PC-3 (cell line): ENCODE data around the gene LIMK1. TPM values are rescaled to one million over a fixed set of nuclear protein-coding genes. Genes with fewer than 3 reads are reported as not detected.

Experiments used
- ATAC-seq: fragments of 200-7000 bp; cut with Tn5 transposase; 2 replicates; pipeline ENCODE4 v1.9.1; 2020; ENCODE audit warnings: mild to moderate bottlenecking, moderate library complexity
- BruUV-seq: library from RNA; stranded (reverse); fragments of 400-500 nt; replicated peaks from 2 replicates; lab custom pipeline; 2021; lab: Mats Ljungman, UMichigan
- CTCF ChIA-PET: fragments of 300-600 bp; sonication (Branson Sonifier 250); formaldehyde crosslinking; loops from one replicate; lab custom pipeline; 2022; ENCODE audit warnings: antibody characterized with exemption; lab: Charles Lee
- POLR2A ChIA-PET: fragments of 300-600 bp; sonication (Branson Sonifier 250); formaldehyde crosslinking; loops from one replicate; lab custom pipeline; 2022; ENCODE audit warnings: antibody characterized with exemption; ENCODE audit not compliant: unreplicated experiment; lab: Charles Lee
- DNase-seq: peaks from one replicate; pipeline ENCODE4 v3.0.0-alpha.2; 2015
- H2AFZ ChIP-seq: fragments of 300-600 bp; sonication (generic); 2 replicates; pipeline ENCODE4 v1.6.0; 2016; ENCODE audit warnings: antibody characterized with exemption, low read length
- H3F3A ChIP-seq: fragments of 300-600 bp; sonication (generic); one replicate; pipeline ENCODE4 v1.6.0; 2017; ENCODE audit warnings: antibody characterized with exemption, low read length, control low read depth, mild to moderate bottlenecking; ENCODE audit not compliant: unreplicated experiment
- H3K27ac ChIP-seq: fragments of 300-600 bp; sonication (generic); 2 replicates; pipeline ENCODE4 v1.5.1; 2016; ENCODE audit warnings: mild to moderate bottlenecking, low read length
- H3K27me3 ChIP-seq: fragments of 300-600 bp; sonication (generic); 2 replicates; pipeline ENCODE4 v1.6.1; 2016; ENCODE audit warnings: low read length, mixed read lengths
- H3K36me3 ChIP-seq: fragments of 300-600 bp; sonication (generic); 2 replicates; pipeline ENCODE4 v1.6.1; 2016; ENCODE audit warnings: low read depth, mixed run types, low read length, mixed read lengths
- H3K4me1 ChIP-seq: fragments of 300-600 bp; sonication (generic); 2 replicates; pipeline ENCODE4 v1.5.1; 2016; ENCODE audit warnings: low read length; ENCODE audit not compliant: insufficient read depth
- H3K4me2 ChIP-seq: fragments of 300-600 bp; sonication (generic); 2 replicates; pipeline ENCODE4 v1.6.0; 2016; ENCODE audit warnings: low read length
- H3K4me3 ChIP-seq: fragments of 300-600 bp; sonication (generic); 2 replicates; pipeline ENCODE4 v1.5.1; 2016; ENCODE audit warnings: mild to moderate bottlenecking, low read length, mixed read lengths
- H3K79me2 ChIP-seq: fragments of 300-600 bp; sonication (generic); 2 replicates; pipeline ENCODE4 v1.6.1; 2017; ENCODE audit warnings: low read length, mixed read lengths
- H3K9ac ChIP-seq: fragments of 300-600 bp; sonication (generic); 2 replicates; pipeline ENCODE4 v1.6.0; 2016; ENCODE audit warnings: mild to moderate bottlenecking, low read length
- H3K9me2 ChIP-seq: fragments of 300-600 bp; sonication (generic); replicated peaks from 2 replicates; pipeline ENCODE4 v1.6.1; 2016; ENCODE audit warnings: mixed run types, low read length, mixed read lengths
- H3K9me3 ChIP-seq: fragments of 300-600 bp; sonication (generic); 2 replicates; pipeline ENCODE4 v1.6.1; 2016; ENCODE audit warnings: low read length, mixed read lengths
- H4K20me1 ChIP-seq: fragments of 300-600 bp; sonication (generic); 2 replicates; pipeline ENCODE4 v1.6.1; 2016; ENCODE audit warnings: low read length, mixed read lengths
- EZH2 ChIP-seq: fragments of 300-600 bp; sonication (generic); IDR thresholded peaks from one replicate; pipeline ENCODE4 v1.6.1; 2017; ENCODE audit warnings: antibody characterized with exemption, mild to moderate bottlenecking, low read length; ENCODE audit not compliant: unreplicated experiment
- EZH2phosphoT487 ChIP-seq: fragments of 300-600 bp; sonication (generic); IDR thresholded peaks from 2 replicates; pipeline ENCODE4 v1.6.1; 2018; ENCODE audit warnings: mild to moderate bottlenecking, antibody characterized with exemption, low read length, borderline replicate concordance
- intact Hi-C: fragments of 100-400 bp; cut with micrococcal nuclease; formaldehyde crosslinking; loops from 2 replicates; pipeline ENCODE4 v1.9.0; 2023
- total RNA-seq: library from RNA; depleted of rRNA; stranded (reverse); fragments of >200 nt; gene quantifications from 2 replicates; pipeline ENCODE4 v1.2.3, GENCODE V29; 2014
- TF ChIP-seq, protein P1 (sequence below): fragments of 300-600 bp; sonication (generic); conservative IDR thresholded peaks from 2 replicates; pipeline ENCODE4 v1.5.1; 2017; ENCODE audit warnings: antibody characterized with exemption, low read depth, mild to moderate bottlenecking, low read length

The LIMK1 gene
- total RNA-seq, 1 experiment from 2014 or later = 40.3 TPM

DNA sequence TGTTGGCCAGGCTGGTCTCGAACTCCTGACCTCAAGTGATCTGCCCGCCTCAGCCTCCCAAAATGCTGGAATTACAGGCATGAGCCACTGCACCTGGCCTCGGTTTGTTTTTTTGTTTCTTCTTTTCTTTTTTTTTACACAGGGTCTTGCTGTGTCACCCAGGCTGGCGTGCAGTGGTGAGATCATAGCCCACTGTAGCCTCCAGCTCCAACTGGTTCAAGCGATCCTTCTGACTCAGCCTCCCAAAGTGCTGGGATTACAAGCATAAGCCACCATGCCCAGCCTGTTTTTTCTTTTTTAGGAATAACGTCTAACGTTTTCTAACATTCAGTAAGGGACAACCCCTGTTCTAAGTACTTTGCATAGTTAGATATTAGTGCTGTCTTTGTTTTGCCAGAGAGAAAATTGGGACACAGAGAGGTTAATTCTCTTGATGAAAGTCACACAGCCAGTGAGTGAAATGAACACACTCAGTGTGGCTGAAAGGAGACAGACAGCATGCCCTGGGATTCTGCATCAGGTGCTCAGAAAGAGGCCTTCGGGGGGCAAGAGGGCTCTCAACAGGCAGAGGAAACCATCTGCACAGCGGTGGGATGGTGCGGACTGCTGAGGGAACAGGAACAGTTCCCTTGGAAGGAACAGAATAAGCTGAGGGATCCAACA lies 4.3 kb downstream of the LIMK1 start:
- no peaks in the 10 kb centered on the region for H3K9me2 ChIP-seq
- peaks cover 21% of the 10 kb centered on the region for H3K79me2 ChIP-seq
- intact Hi-C loops = no loop called here
- no peak overlapping the region for H3K9ac ChIP-seq
- H3K4me3 ChIP-seq = no peak overlapping the region
- peaks cover 10% of the 10 kb centered on the region for H3K36me3 ChIP-seq
- DNase-seq = no peak
- no peak for ATAC-seq
- H3K9me3 ChIP-seq = no peaks in the 10 kb centered on the region
- peaks cover 20% of the 10 kb centered on the region for H3K4me1 ChIP-seq
- no peaks in the 10 kb centered on the region for H3K27me3 ChIP-seq
- TF ChIP-seq EZH2 = no peak
- TF ChIP-seq EZH2phosphoT487 = no peak
- TF ChIP-seq, protein P1, sequence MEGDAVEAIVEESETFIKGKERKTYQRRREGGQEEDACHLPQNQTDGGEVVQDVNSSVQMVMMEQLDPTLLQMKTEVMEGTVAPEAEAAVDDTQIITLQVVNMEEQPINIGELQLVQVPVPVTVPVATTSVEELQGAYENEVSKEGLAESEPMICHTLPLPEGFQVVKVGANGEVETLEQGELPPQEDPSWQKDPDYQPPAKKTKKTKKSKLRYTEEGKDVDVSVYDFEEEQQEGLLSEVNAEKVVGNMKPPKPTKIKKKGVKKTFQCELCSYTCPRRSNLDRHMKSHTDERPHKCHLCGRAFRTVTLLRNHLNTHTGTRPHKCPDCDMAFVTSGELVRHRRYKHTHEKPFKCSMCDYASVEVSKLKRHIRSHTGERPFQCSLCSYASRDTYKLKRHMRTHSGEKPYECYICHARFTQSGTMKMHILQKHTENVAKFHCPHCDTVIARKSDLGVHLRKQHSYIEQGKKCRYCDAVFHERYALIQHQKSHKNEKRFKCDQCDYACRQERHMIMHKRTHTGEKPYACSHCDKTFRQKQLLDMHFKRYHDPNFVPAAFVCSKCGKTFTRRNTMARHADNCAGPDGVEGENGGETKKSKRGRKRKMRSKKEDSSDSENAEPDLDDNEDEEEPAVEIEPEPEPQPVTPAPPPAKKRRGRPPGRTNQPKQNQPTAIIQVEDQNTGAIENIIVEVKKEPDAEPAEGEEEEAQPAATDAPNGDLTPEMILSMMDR = no peak
- BruUV-seq = no TSS peak
- no peak overlapping the region for H3K4me2 ChIP-seq
- no peaks in the 10 kb centered on the region for H3F3A ChIP-seq
- CTCF ChIA-PET = interaction anchor here (0.7 kb wide), 1 partner anchor 74 kb away, joined by 5 read pairs; no protein-coding TSS in a partner anchor
- POLR2A ChIA-PET = no interaction called here
- H3K27ac ChIP-seq = no peak overlapping the region
- no peaks in the 10 kb centered on the region for H4K20me1 ChIP-seq
- no peak overlapping the region for H2AFZ ChIP-seq

DNA sequence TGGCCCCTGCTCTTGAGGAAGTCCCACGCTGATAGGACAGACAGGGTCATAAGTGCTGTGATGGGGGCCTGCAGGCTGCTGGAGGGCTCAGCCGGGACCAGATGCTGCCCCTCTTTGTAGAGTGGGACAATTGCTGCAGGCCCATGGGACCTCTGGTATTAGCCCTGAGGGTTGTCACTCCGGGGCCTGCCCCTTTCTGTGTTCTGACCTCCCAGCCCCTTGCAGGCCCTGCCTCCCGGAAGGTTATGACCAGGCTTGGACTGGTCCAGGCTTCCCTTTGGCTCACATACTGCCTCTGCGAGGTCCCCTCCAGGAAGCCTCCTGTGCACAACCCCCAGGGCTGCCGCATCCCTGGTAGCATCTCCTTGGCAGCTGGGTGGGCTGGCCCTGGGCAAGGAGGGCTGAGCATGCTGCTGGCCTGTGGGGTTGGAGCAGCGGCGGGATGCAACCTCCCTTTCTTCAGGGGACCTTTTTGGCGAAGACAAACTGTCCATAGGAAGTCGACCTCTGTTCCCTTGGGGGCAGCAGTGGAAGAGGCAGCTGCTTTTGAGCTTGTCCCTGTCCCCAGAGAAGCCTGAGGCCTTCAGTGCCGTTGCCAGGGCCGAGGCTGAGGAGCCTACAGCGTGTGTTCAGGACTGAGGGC lies 8.8 kb downstream of the LIMK1 start:
- ATAC-seq (no peak), DNase-seq (no peak)
- no peak for TF ChIP-seq EZH2phosphoT487
- TF ChIP-seq, protein P1 = no peak
- TF ChIP-seq EZH2 = no peak
- Histone ChIP-seq H3K9ac (no peak overlapping the region), H3K9me3 (peaks cover 10% of the 10 kb centered on the region), H3K4me1 (peaks cover 25% of the 10 kb centered on the region), H3K27me3 (no peaks in the 10 kb centered on the region), H3K4me3 (no peak overlapping the region), H3K36me3 (peaks cover 15% of the 10 kb centered on the region), H3F3A (peaks cover 3% of the 10 kb centered on the region), H2AFZ (no peak overlapping the region), H3K4me2 (no peak overlapping the region), H3K9me2 (no peaks in the 10 kb centered on the region), H4K20me1 (no peaks in the 10 kb centered on the region), H3K79me2 (peaks cover 12% of the 10 kb centered on the region), H3K27ac (no peak overlapping the region)
- no TSS peak for BruUV-seq
- intact Hi-C loops = no loop called here
- ChIA-PET CTCF (no interaction called here), POLR2A (no interaction called here)

DNA sequence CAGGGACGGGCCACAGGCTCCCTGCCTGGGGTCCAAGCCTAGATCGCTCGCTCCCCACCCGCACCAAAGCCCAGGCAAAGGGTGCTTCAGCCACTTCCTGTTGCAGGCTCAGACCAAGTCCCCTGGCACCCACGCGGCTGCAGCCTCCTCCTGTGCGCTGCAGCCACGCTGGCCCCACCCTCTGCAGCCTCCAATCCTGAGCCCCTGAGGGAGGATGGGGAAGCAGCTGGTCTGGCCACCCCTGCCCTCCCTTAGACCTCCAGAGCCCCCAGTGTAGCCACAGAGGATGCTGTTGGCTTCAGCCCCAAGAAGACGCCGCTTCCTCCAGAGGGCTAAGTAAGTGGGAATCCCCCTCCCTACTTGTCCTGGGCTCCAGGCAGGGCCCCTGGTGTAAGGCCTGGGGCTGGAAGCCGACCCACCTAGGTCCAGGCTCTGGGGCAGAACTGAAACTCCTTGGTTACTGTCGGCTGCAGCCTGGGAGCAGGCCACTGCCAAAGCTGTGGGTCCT lies 9.4 kb downstream of the LIMK1 start:
- Histone ChIP-seq H3K4me2 (0 out of 2 replicates have a peak overlapping the region, but pooled peaks have one; percentile 41), H3K9me3 (peaks cover 11% of the 10 kb centered on the region), H3K9ac (no peak overlapping the region), H3F3A (peaks cover 9% of the 10 kb centered on the region), H3K36me3 (peaks cover 16% of the 10 kb centered on the region), H3K4me1 (peaks cover 31% of the 10 kb centered on the region), H3K27me3 (no peaks in the 10 kb centered on the region), H3K9me2 (no peaks in the 10 kb centered on the region), H3K79me2 (peaks cover 12% of the 10 kb centered on the region), H2AFZ (no peak overlapping the region), H3K27ac (peak overlapping the region; percentile 73; the same call in 1 of the 2 replicates), H3K4me3 (no peak overlapping the region), H4K20me1 (no peaks in the 10 kb centered on the region)
- intact Hi-C loops = no loop called here
- CTCF ChIA-PET = no interaction called here
- BruUV-seq = no TSS peak
- no peak for TF ChIP-seq EZH2
- TF ChIP-seq, protein P1 = no peak
- no peak for TF ChIP-seq EZH2phosphoT487
- POLR2A ChIA-PET = interaction anchor here (0.5 kb wide), 1 partner anchor 23 kb away, joined by 11 read pairs; no protein-coding TSS in a partner anchor
- DNase-seq (no peak), ATAC-seq (no peak)
